Natural killer cell (primary cell): Measurements from ENCODE around the gene MKNK1. TPM values are rescaled to one million over a fixed set of nuclear protein-coding genes. Genes with fewer than 3 reads are reported as not detected.

Source experiments
- ATAC-seq, 3 donors: fragments of 150-1000 bp in 2 of 3; fragments of 200-7000 bp in 1 of 3; cut with Tn5 transposase; 1 replicate in 1 of 3; 2 replicates in 2 of 3; pipeline ENCODE4 v1.10.0; 2021; ENCODE audit warnings: mild to moderate bottlenecking in 2 of 3, moderate library complexity in 2 of 3
- DNase-seq, 2 donors: peaks; one replicate each; pipeline versions ENCODE4 v3.0.0 to v3.0.0-alpha.2; 2013 to 2021; ENCODE audit warnings: mixed read lengths in 1 of 2
- H3K27ac ChIP-seq: one replicate; pipeline ENCODE4 v1.5.1; 2013; ENCODE audit warnings: mild to moderate bottlenecking, low read length
- H3K27me3 ChIP-seq: one replicate; pipeline ENCODE4 v1.6.1; 2013; ENCODE audit warnings: low read length; ENCODE audit not compliant: control insufficient read depth, insufficient read depth
- H3K36me3 ChIP-seq: one replicate; pipeline ENCODE4 v1.6.1; 2013; ENCODE audit warnings: low read length; ENCODE audit not compliant: control insufficient read depth, insufficient read depth
- H3K4me1 ChIP-seq: one replicate; pipeline ENCODE4 v1.6.1; 2013; ENCODE audit warnings: low read length; ENCODE audit not compliant: control insufficient read depth, insufficient read depth
- H3K4me3 ChIP-seq: one replicate; pipeline ENCODE4 v1.5.1; 2013; ENCODE audit warnings: low read length
- H3K9me3 ChIP-seq: one replicate; pipeline ENCODE4 v1.6.1; 2013; ENCODE audit warnings: low read length; ENCODE audit not compliant: control insufficient read depth, insufficient read depth
- H3K27ac Mint-ChIP-seq, 2 donors: one replicate each; pipeline ENCODE4 v1.8.0; 2022; ENCODE audit warnings: mild to moderate bottlenecking in 2 of 2, mixed read lengths in 2 of 2, moderate library complexity in 1 of 2
- H3K27me3 Mint-ChIP-seq, 2 donors: one replicate each; pipeline ENCODE4 v1.8.0; 2022; ENCODE audit warnings: low read depth in 2 of 2, mixed read lengths in 2 of 2
- H3K36me3 Mint-ChIP-seq: one replicate; pipeline ENCODE4 v1.8.0; 2022; ENCODE audit warnings: mixed read lengths
- H3K4me1 Mint-ChIP-seq, 2 donors: one replicate each; pipeline ENCODE4 v1.8.0; 2022; ENCODE audit warnings: mixed read lengths in 2 of 2
- H3K4me3 Mint-ChIP-seq: one replicate; pipeline ENCODE4 v1.8.0; 2022; ENCODE audit warnings: mild to moderate bottlenecking, moderate library complexity, mixed read lengths
- H3K9me3 Mint-ChIP-seq, 2 donors: one replicate each; pipeline ENCODE4 v1.8.0; 2022; ENCODE audit warnings: mixed read lengths in 2 of 2
- CTCF ChIP-seq: fragments of 200-600 bp; IDR thresholded peaks from one replicate; pipeline ENCODE4 v1.8.0; 2022; ENCODE audit warnings: antibody characterized with exemption
- WGBS: methylation state at CpG from one replicate; pipeline ENCODE4 v1.1.7; 2013; ENCODE audit warnings: missing lambda C conversion rate; ENCODE audit not compliant: insufficient coverage; 5-methylcytosine and 5-hydroxymethylcytosine counted together
- intact Hi-C: fragments of 100-400 bp; cut with micrococcal nuclease; formaldehyde crosslinking; loops from one replicate; pipeline ENCODE4 v1.14.2; 2022
- total RNA-seq, 4 donors: library from RNA; stranded (reverse); fragments of 120-200 nt in 1 of 4; gene quantifications; one replicate each; pipeline versions ENCODE4 v1.2.3 to v1.2.4, GENCODE V29; 2013 to 2022

MKNK1 gene
- total RNA-seq, 3 donors from 2014 or later (not counting 1 experiment from before 2014, with no cell fraction given), result 59.5 to 81.5 (median 65.5) TPM

DNA sequence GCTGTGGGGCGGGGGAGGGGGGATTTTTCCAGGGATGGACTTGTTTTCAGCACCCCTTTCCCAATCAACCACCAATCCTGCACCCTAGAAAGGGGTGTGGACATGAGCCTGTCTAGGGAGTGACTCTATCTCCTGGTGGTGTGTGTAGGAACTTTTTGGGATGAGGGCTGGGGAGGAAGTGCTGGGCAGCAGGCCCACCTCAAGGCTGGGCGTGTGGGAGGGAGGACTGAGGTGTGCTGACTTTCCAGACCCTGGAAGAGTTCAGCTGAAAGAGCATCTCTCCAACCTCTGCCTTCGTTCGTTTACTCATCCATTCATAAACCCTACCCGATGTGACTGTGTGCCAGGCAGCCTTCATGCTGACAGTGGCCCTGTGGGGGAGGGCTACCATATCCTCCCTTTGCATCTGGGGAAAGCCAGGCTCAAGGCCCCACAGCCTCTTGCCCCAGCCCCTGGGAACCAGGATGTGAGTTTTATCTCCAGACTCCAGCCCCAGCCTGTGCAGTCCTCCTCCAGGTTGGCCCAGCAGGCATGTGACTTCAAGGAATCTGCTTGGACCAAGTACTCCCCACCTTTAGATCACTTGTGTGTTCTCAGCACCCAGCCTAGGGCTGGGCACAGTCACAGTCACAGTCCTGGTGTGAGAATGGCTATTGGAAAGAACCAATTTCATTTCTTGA lies 59.4 kb downstream of the MKNK1 start:
- intact Hi-C loops, result no loop called here
- peaks cover 7% of the 10 kb centered on the region for H3K4me1 ChIP-seq
- no peak overlapping the region for H3K27ac ChIP-seq
- no peak overlapping the region for H3K27ac Mint-ChIP-seq
- ATAC-seq (no peak), DNase-seq (no peak)
- no peak overlapping the region for H3K4me3 ChIP-seq
- H3K27me3 Mint-ChIP-seq, result peaks cover 50 to 64% of the 10 kb centered on the region in 2 donors
- H3K9me3 ChIP-seq, result no peaks in the 10 kb centered on the region
- 61% methylated on average over 4 of the region's 5 CpGs for WGBS
- no peaks in the 10 kb centered on the region for H3K36me3 ChIP-seq
- no peak for TF ChIP-seq CTCF
- no peaks in the 10 kb centered on the region for H3K9me3 Mint-ChIP-seq
- H3K4me3 Mint-ChIP-seq, result no peak overlapping the region
- peaks cover 8 to 20% of the 10 kb centered on the region in 2 donors for H3K4me1 Mint-ChIP-seq
- peaks cover 7% of the 10 kb centered on the region for H3K27me3 ChIP-seq
- H3K36me3 Mint-ChIP-seq, result no peaks in the 10 kb centered on the region

DNA sequence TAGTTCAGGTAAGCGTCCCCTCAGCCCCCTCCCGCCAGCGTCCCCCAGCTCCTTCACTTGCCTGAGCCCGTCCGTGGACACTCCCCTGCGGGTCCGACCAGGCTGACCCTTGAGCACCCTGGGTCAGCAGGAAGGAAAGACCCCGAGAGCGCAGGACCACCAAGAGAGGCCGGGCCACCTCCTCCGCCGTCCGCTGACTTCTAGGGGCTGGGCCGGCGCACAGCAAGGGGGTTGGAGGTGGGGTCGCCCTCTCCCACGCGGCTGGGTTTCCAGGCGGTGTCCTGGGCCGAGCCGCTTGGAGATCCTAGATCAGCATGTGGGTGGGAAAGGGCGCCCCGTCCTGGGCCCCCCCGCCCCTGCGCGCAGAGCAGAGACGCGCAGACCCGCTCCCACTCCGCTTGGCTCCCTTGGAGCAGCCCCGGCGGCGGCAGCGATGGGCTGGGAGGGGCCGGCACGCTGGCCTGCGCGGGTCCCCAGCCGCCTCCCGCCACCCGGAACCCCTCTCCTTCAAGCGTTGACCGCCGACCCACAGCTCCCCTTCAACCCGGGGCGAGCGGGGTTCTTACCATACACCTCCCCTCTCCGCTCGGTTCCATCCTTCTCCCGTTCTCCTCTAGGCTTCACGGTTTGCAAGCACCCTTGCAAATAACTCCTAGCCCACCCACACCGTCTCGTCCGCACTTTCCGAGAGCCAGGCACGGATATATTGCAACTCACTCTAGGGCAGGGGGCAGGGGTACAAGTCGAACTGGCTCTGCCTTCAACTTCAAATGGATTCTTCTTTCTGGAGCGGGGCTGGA lies 60.1 kb downstream of the MKNK1 start:
- H3K9me3 ChIP-seq, result no peaks in the 10 kb centered on the region
- Mint-ChIP-seq H3K27ac (no peak overlapping the region), H3K9me3 (no peaks in the 10 kb centered on the region), H3K36me3 (no peaks in the 10 kb centered on the region), H3K4me3 (no peak overlapping the region), H3K27me3 (peaks cover 50 to 59% of the 10 kb centered on the region in 2 donors), H3K4me1 (peaks cover under 1 to 13% of the 10 kb centered on the region in 2 donors)
- intact Hi-C loops, result no loop called here
- WGBS, result 12% methylated on average over 57 of the region's 58 CpGs
- H3K4me3 ChIP-seq, result no peak overlapping the region
- no peak overlapping the region for H3K27ac ChIP-seq
- H3K4me1 ChIP-seq, result no peaks in the 10 kb centered on the region
- no peaks in the 10 kb centered on the region for H3K36me3 ChIP-seq
- DNase-seq (no peak), ATAC-seq (no peak)
- no peak for TF ChIP-seq CTCF
- H3K27me3 ChIP-seq, result peaks cover 7% of the 10 kb centered on the region

DNA sequence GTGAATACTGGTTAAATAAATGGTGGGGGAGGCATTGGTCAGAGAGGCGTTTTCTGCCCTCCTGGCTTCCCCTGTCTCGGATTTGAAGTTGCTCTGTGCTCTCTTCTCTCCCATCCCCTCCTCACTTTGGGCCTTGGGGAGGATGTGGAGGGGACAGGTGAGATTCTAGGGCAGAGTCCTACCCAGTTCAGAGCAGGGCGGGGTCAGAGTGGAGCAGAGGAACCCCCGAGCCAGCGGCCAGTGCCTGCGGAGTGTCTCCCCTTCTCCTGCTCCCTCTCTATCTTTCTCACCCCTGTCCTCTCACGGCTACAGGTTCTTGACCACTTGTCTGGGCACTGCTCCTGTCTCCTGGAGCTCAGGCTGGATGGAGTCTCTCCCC lies 60.7 kb downstream of the MKNK1 start:
- Histone ChIP-seq H3K4me1 (no peaks in the 10 kb centered on the region), H3K36me3 (no peaks in the 10 kb centered on the region), H3K9me3 (no peaks in the 10 kb centered on the region), H3K27ac (no peak overlapping the region), H3K4me3 (no peak overlapping the region), H3K27me3 (peaks cover 7% of the 10 kb centered on the region)
- Mint-ChIP-seq H3K9me3 (no peaks in the 10 kb centered on the region), H3K27me3 (peaks cover 50 to 60% of the 10 kb centered on the region in 2 donors), H3K4me3 (no peak overlapping the region), H3K36me3 (no peaks in the 10 kb centered on the region), H3K27ac (no peak overlapping the region), H3K4me1 (peaks cover 0 to 13% of the 10 kb centered on the region in 2 donors)
- TF ChIP-seq CTCF, result no peak
- intact Hi-C loops, result no loop called here
- no peak for ATAC-seq
- no peak for DNase-seq
- 63% methylated on average over 5 of the region's 7 CpGs for WGBS
